Fibroblast of lung (primary cell): ENCODE results near the gene NOL4L. TPM values are rescaled to one million over a fixed set of nuclear protein-coding genes. Genes with fewer than 3 reads are reported as not detected.

Source experiments
- DNase-seq, 2 donors: peaks; one replicate each; pipeline versions ENCODE4 v3.0.0 to v3.0.0-alpha.2; 2010; ENCODE audit warnings: low read depth in 2 of 2
- H2AFZ ChIP-seq: 2 replicates; pipeline ENCODE4 v1.5.1; 2012; ENCODE audit warnings: low read length, control low read depth, inconsistent platforms
- H3K27ac ChIP-seq: 2 replicates; pipeline ENCODE4 v1.5.1; 2011; ENCODE audit warnings: low read length, control low read depth; ENCODE audit not compliant: insufficient read depth
- H3K27me3 ChIP-seq: 2 replicates; pipeline ENCODE4 v1.5.1; 2011; ENCODE audit warnings: mild to moderate bottlenecking, low read length; ENCODE audit not compliant: control insufficient read depth, insufficient read depth
- H3K36me3 ChIP-seq: 2 replicates; pipeline ENCODE4 v1.5.1; 2011; ENCODE audit warnings: low read length; ENCODE audit not compliant: control insufficient read depth, insufficient read depth
- H3K4me1 ChIP-seq: 2 replicates; pipeline ENCODE4 v1.5.1; 2011; ENCODE audit warnings: low read length; ENCODE audit not compliant: control insufficient read depth, insufficient read depth; ENCODE audit errors: extremely low read depth
- H3K4me2 ChIP-seq: 2 replicates; pipeline ENCODE4 v1.5.1; 2011; ENCODE audit warnings: low read length, control low read depth; ENCODE audit not compliant: insufficient read depth; ENCODE audit errors: extremely low read depth
- H3K4me3 ChIP-seq, 4 experiments: fragments of 200-600 bp in 1 of 4; sonication (generic) in 1 of 4; replicated peaks in 1 of 4; 2 replicates each; pipeline ENCODE4 v1.5.1; 2011 to 2016; ENCODE audit warnings: low read length in 4 of 4, low read depth in 3 of 4, mild to moderate bottlenecking in 3 of 4, control low read depth in 2 of 4, inconsistent platforms in 1 of 4, mixed read lengths in 1 of 4; ENCODE audit not compliant: insufficient read depth in 1 of 4; ENCODE audit errors: control extremely low read depth in 1 of 4
- H3K79me2 ChIP-seq: 2 replicates; pipeline ENCODE4 v1.5.1; 2012; ENCODE audit warnings: mild to moderate bottlenecking, low read length, inconsistent platforms; ENCODE audit not compliant: control insufficient read depth, insufficient read depth
- H3K9ac ChIP-seq: 2 replicates; pipeline ENCODE4 v1.5.1; 2011; ENCODE audit warnings: mild to moderate bottlenecking, low read length, control low read depth; ENCODE audit not compliant: insufficient read depth
- H3K9me3 ChIP-seq: 2 replicates; pipeline ENCODE4 v1.5.1; 2012; ENCODE audit warnings: low read depth, low read length; ENCODE audit not compliant: control insufficient read depth, insufficient read depth
- H4K20me1 ChIP-seq: 2 replicates; pipeline ENCODE4 v1.5.1; 2011; ENCODE audit warnings: low read length; ENCODE audit not compliant: control insufficient read depth, insufficient read depth; ENCODE audit errors: extremely low read depth
- EZH2 ChIP-seq: IDR thresholded peaks from 2 replicates; pipeline ENCODE4 v1.5.1; 2012; ENCODE audit warnings: low read length, control low read depth, mild to moderate bottlenecking; ENCODE audit errors: missing control alignments
- polyA plus RNA-seq, 2 donors: library from polyadenylated mRNA; depleted of rRNA in 1 of 2; stranded (reverse) in 1 of 2; unstranded in 1 of 2; fragments of >200 nt; gene quantifications; 2 replicates each; pipeline ENCODE4 v1.2.1, GENCODE V29; 2011 to 2012; ENCODE audit warnings: missing spikeins in 1 of 2
- total RNA-seq: library from RNA; depleted of rRNA; stranded (reverse); fragments of >200 nt; gene quantifications from 2 replicates; pipeline ENCODE4 v1.2.1, GENCODE V29; 2014
- TF ChIP-seq, protein P1 (sequence below), 2 donors: IDR thresholded peaks in 1 of 2; conservative IDR thresholded peaks in 1 of 2; 1 replicate in 1 of 2; 2 replicates in 1 of 2; pipeline ENCODE4 v1.5.1; 2011 to 2012; ENCODE audit warnings: low read length in 2 of 2, control low read depth in 1 of 2, inconsistent platforms in 1 of 2, low read depth in 1 of 2, mild to moderate bottlenecking in 1 of 2

NOL4L gene
- total and polyA plus RNA-seq, 2 donors (not counting 1 experiment from before 2014, with no cell fraction given): 3.2 to 4.0 TPM

GRCh38 chr20:32546918-32547752 is 38.0 kb downstream of the NOL4L start:
- H3K36me3 ChIP-seq: no peaks in the 10 kb centered on the region
- H3K27ac ChIP-seq: no peak overlapping the region
- TF ChIP-seq, protein P1, sequence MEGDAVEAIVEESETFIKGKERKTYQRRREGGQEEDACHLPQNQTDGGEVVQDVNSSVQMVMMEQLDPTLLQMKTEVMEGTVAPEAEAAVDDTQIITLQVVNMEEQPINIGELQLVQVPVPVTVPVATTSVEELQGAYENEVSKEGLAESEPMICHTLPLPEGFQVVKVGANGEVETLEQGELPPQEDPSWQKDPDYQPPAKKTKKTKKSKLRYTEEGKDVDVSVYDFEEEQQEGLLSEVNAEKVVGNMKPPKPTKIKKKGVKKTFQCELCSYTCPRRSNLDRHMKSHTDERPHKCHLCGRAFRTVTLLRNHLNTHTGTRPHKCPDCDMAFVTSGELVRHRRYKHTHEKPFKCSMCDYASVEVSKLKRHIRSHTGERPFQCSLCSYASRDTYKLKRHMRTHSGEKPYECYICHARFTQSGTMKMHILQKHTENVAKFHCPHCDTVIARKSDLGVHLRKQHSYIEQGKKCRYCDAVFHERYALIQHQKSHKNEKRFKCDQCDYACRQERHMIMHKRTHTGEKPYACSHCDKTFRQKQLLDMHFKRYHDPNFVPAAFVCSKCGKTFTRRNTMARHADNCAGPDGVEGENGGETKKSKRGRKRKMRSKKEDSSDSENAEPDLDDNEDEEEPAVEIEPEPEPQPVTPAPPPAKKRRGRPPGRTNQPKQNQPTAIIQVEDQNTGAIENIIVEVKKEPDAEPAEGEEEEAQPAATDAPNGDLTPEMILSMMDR (conservative IDR thresholded peaks at IDR 0.05 in 1 of 2, IDR thresholded peaks at IDR 0.05 in 1 of 2; ENCODE audit: low read depth in 1 of 2, low read length in 2 of 2): no peak
- no peak for TF ChIP-seq EZH2
- no peaks in the 10 kb centered on the region for H3K9me3 ChIP-seq
- no peak overlapping the region for H3K4me3 ChIP-seq
- H3K27me3 ChIP-seq: no peaks in the 10 kb centered on the region
- H3K4me1 ChIP-seq: no peaks in the 10 kb centered on the region
- no peaks in the 10 kb centered on the region for H4K20me1 ChIP-seq
- DNase-seq: no peak
- H3K4me2 ChIP-seq: no peak overlapping the region
- H3K79me2 ChIP-seq: no peaks in the 10 kb centered on the region
- H2AFZ ChIP-seq: no peak overlapping the region
- no peak overlapping the region for H3K9ac ChIP-seq

- H2AFZ ChIP-seq: no peak overlapping the region
- H3K4me1 ChIP-seq: no peaks in the 10 kb centered on the region
- H3K4me2 ChIP-seq: no peak overlapping the region
- H3K36me3 ChIP-seq: no peaks in the 10 kb centered on the region
- no peaks in the 10 kb centered on the region for H3K79me2 ChIP-seq
- no peaks in the 10 kb centered on the region for H3K9me3 ChIP-seq
- H3K27ac ChIP-seq: no peak overlapping the region
- H4K20me1 ChIP-seq: no peaks in the 10 kb centered on the region
- no peak for TF ChIP-seq EZH2
- TF ChIP-seq, protein P1 (conservative IDR thresholded peaks at IDR 0.05 in 1 of 2, IDR thresholded peaks at IDR 0.05 in 1 of 2; ENCODE audit: low read depth in 1 of 2, low read length in 2 of 2): no peak
- H3K4me3 ChIP-seq: no peak overlapping the region
- H3K27me3 ChIP-seq: no peaks in the 10 kb centered on the region
- no peak overlapping the region for H3K9ac ChIP-seq
- DNase-seq: no peak
Measured at GRCh38 chr20:32544893-32545840, 40.0 kb downstream of the NOL4L start.

GRCh38 chr20:32544260-32544722 is 40.8 kb downstream of the NOL4L start:
- no peak overlapping the region for H2AFZ ChIP-seq
- H3K36me3 ChIP-seq: no peaks in the 10 kb centered on the region
- H4K20me1 ChIP-seq: no peaks in the 10 kb centered on the region
- no peak overlapping the region for H3K4me3 ChIP-seq
- no peaks in the 10 kb centered on the region for H3K9me3 ChIP-seq
- H3K4me1 ChIP-seq: no peaks in the 10 kb centered on the region
- no peaks in the 10 kb centered on the region for H3K27me3 ChIP-seq
- H3K27ac ChIP-seq: no peak overlapping the region
- no peak overlapping the region for H3K9ac ChIP-seq
- H3K79me2 ChIP-seq: no peaks in the 10 kb centered on the region
- TF ChIP-seq EZH2: no peak
- TF ChIP-seq, protein P1 (conservative IDR thresholded peaks at IDR 0.05 in 1 of 2, IDR thresholded peaks at IDR 0.05 in 1 of 2; ENCODE audit: low read depth in 1 of 2, low read length in 2 of 2): no peak
- no peak for DNase-seq
- no peak overlapping the region for H3K4me2 ChIP-seq
